A673 (cell line): ENCODE measurements around the gene RNF44.

Experiments used
- EZH2 ChIP-seq: fragments of 200-600 bp; sonication (generic); IDR thresholded peaks from 2 replicates; pipeline ENCODE4 v1.6.1; 2017; ENCODE audit warnings: borderline replicate concordance, low read depth, mild to moderate bottlenecking, mixed read lengths, antibody characterized with exemption, low read length; ENCODE audit not compliant: poor library complexity, severe bottlenecking
- TF ChIP-seq, protein P1 (sequence below): fragments of 300-800, 200-600 bp; sonication (generic); conservative IDR thresholded peaks from 2 replicates; pipeline ENCODE4 v1.5.1; 2017; ENCODE audit warnings: low read depth, mild to moderate bottlenecking, antibody characterized with exemption, low read length, moderate library complexity, mixed read lengths

DNA sequence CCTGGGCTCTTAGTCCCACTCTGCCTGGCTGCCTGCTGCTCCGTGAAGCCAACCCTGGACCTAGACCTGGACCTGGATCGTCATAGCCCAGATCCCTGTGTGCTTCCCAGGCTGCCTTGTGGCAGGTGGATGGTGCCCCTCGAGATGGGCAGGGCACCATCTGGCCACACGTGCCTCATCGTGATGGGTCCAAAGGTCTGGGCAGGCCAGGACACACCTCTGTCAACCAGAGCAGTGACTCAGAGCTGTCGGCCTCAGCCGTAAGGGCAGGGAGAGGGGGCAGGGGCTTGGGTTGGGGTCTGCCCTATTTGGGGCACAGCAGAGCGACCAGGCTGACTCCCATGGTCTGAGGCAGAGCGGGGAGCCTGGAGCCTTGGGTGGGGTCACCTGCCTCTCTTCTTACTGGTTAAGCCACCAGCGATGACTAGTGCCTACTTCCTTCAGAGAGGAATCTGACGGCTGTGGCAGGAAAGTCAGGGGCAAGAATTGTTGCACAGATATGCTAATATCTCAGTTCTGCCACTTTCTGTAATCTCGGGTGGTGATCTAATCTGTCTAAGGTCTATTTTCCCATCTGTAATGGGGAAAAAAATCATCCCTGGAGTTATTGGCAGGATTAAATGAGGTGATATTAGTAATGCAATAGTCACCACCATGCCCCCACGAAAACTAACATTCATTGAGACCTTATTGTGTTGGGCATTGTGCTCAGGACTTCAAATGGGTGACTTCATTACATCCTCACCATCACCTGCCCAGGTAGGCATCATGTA lies 8.7 kb upstream of the RNF44 start:
- TF ChIP-seq, protein P1, sequence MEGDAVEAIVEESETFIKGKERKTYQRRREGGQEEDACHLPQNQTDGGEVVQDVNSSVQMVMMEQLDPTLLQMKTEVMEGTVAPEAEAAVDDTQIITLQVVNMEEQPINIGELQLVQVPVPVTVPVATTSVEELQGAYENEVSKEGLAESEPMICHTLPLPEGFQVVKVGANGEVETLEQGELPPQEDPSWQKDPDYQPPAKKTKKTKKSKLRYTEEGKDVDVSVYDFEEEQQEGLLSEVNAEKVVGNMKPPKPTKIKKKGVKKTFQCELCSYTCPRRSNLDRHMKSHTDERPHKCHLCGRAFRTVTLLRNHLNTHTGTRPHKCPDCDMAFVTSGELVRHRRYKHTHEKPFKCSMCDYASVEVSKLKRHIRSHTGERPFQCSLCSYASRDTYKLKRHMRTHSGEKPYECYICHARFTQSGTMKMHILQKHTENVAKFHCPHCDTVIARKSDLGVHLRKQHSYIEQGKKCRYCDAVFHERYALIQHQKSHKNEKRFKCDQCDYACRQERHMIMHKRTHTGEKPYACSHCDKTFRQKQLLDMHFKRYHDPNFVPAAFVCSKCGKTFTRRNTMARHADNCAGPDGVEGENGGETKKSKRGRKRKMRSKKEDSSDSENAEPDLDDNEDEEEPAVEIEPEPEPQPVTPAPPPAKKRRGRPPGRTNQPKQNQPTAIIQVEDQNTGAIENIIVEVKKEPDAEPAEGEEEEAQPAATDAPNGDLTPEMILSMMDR: no peak
- TF ChIP-seq EZH2: no peak
